A549 (cell line): ENCODE data around the gene CLEC16A.

Experiments
- E2F6 ChIP-seq: IDR thresholded peaks from 2 replicates; pipeline ENCODE4 v1.6.1; 2012; ENCODE audit warnings: low read depth, borderline replicate concordance
- HOXA7 ChIP-seq: fragments of 250-450 bp; sonication (Bioruptor Pico); IDR thresholded peaks from 2 replicates; pipeline ENCODE4 v1.5.0; 2020; ENCODE audit warnings: mild to moderate bottlenecking, moderate library complexity
- SMC3 ChIP-seq: fragments of >200 bp; sonication (Bioruptor Twin); formaldehyde crosslinking; IDR thresholded peaks from 3 replicates; pipeline ENCODE4 v1.6.1; 2018; ENCODE audit warnings: inconsistent platforms

- TF ChIP-seq SMC3 (no peak), HOXA7 (CRISPR knock-in tag) (no peak), E2F6 (no peak)
These were observed 25.3 kb downstream of the CLEC16A start for GRCh38 chr16:10969615-10970014.
